ENCODE measurements around the gene RAMACL.

Gene RAMACL

GRCh38 chr6:166604328-166604727 lies 17.9 kb upstream of the RAMACL start:
- Histone ChIP-seq H3K36me3 (ENCODE audit: control insufficient read depth, low read depth, low read length) (no peaks in the 10 kb centered on the region), H3K27ac (ENCODE audit: low read length) (no peak overlapping the region), H3K9me3 (ENCODE audit: control insufficient read depth, low read depth, low read length) (no peaks in the 10 kb centered on the region), H3K9ac (ENCODE audit: low read length) (no peak overlapping the region), H3K27me3 (ENCODE audit: control insufficient read depth, insufficient read depth, low read length) (no peaks in the 10 kb centered on the region), H3K4me1 (ENCODE audit: control insufficient read depth, low read depth, low read length) (no peaks in the 10 kb centered on the region), H3K4me3 (ENCODE audit: low read length) (no peak overlapping the region)

- H3K4me1 ChIP-seq (ENCODE audit: control insufficient read depth, low read depth, low read length), result peaks cover 6% of the 10 kb centered on the region
- H3K9ac ChIP-seq (ENCODE audit: low read length), result no peak overlapping the region
- no peaks in the 10 kb centered on the region for H3K9me3 ChIP-seq (ENCODE audit: control insufficient read depth, low read depth, low read length)
- no peaks in the 10 kb centered on the region for H3K27me3 ChIP-seq (ENCODE audit: control insufficient read depth, insufficient read depth, low read length)
- no peak overlapping the region for H3K4me3 ChIP-seq (ENCODE audit: low read length)
- H3K36me3 ChIP-seq (ENCODE audit: control insufficient read depth, low read depth, low read length), result no peaks in the 10 kb centered on the region
- H3K27ac ChIP-seq (ENCODE audit: low read length), result no peak overlapping the region
Observed at GRCh38 chr6:166603043-166603690, 16.7 kb upstream of the RAMACL start.

- no peaks in the 10 kb centered on the region for H3K36me3 ChIP-seq (ENCODE audit: control insufficient read depth, low read depth, low read length)
- H3K9me3 ChIP-seq (ENCODE audit: control insufficient read depth, low read depth, low read length), result no peaks in the 10 kb centered on the region
- no peak overlapping the region for H3K9ac ChIP-seq (ENCODE audit: low read length)
- no peaks in the 10 kb centered on the region for H3K27me3 ChIP-seq (ENCODE audit: control insufficient read depth, insufficient read depth, low read length)
- peaks cover 8% of the 10 kb centered on the region for H3K4me1 ChIP-seq (ENCODE audit: control insufficient read depth, low read depth, low read length)
- no peak overlapping the region for H3K27ac ChIP-seq (ENCODE audit: low read length)
- no peak overlapping the region for H3K4me3 ChIP-seq (ENCODE audit: low read length)
Observed at GRCh38 chr6:166601956-166602355, 15.5 kb upstream of the RAMACL start.

- H3K36me3 ChIP-seq (ENCODE audit: control insufficient read depth, low read depth, low read length), result no peaks in the 10 kb centered on the region
- no peak overlapping the region for H3K27ac ChIP-seq (ENCODE audit: low read length)
- no peak overlapping the region for H3K4me3 ChIP-seq (ENCODE audit: low read length)
- no peaks in the 10 kb centered on the region for H3K9me3 ChIP-seq (ENCODE audit: control insufficient read depth, low read depth, low read length)
- no peak overlapping the region for H3K9ac ChIP-seq (ENCODE audit: low read length)
- H3K4me1 ChIP-seq (ENCODE audit: control insufficient read depth, low read depth, low read length), result peaks cover 8% of the 10 kb centered on the region
- no peaks in the 10 kb centered on the region for H3K27me3 ChIP-seq (ENCODE audit: control insufficient read depth, insufficient read depth, low read length)
Observed at GRCh38 chr6:166600931-166601330, 14.5 kb upstream of the RAMACL start.

GRCh38 chr6:166599205-166599604 lies 12.7 kb upstream of the RAMACL start:
- H3K9ac ChIP-seq (ENCODE audit: low read length), result no peak overlapping the region
- no peak overlapping the region for H3K27ac ChIP-seq (ENCODE audit: low read length)
- H3K4me1 ChIP-seq (ENCODE audit: control insufficient read depth, low read depth, low read length), result peaks cover 8% of the 10 kb centered on the region
- H3K36me3 ChIP-seq (ENCODE audit: control insufficient read depth, low read depth, low read length), result no peaks in the 10 kb centered on the region
- H3K9me3 ChIP-seq (ENCODE audit: control insufficient read depth, low read depth, low read length), result no peaks in the 10 kb centered on the region
- no peak overlapping the region for H3K4me3 ChIP-seq (ENCODE audit: low read length)
- H3K27me3 ChIP-seq (ENCODE audit: control insufficient read depth, insufficient read depth, low read length), result no peaks in the 10 kb centered on the region

GRCh38 chr6:166598441-166599138 lies 12.1 kb upstream of the RAMACL start:
- no peak overlapping the region for H3K9ac ChIP-seq (ENCODE audit: low read length)
- no peaks in the 10 kb centered on the region for H3K36me3 ChIP-seq (ENCODE audit: control insufficient read depth, low read depth, low read length)
- no peaks in the 10 kb centered on the region for H3K27me3 ChIP-seq (ENCODE audit: control insufficient read depth, insufficient read depth, low read length)
- H3K4me3 ChIP-seq (ENCODE audit: low read length), result no peak overlapping the region
- H3K4me1 ChIP-seq (ENCODE audit: control insufficient read depth, low read depth, low read length), result peaks cover 8% of the 10 kb centered on the region
- no peak overlapping the region for H3K27ac ChIP-seq (ENCODE audit: low read length)
- no peaks in the 10 kb centered on the region for H3K9me3 ChIP-seq (ENCODE audit: control insufficient read depth, low read depth, low read length)

- Histone ChIP-seq H3K4me1 (ENCODE audit: control insufficient read depth, low read depth, low read length) (peaks cover 8% of the 10 kb centered on the region), H3K9ac (ENCODE audit: low read length) (no peak overlapping the region), H3K27me3 (ENCODE audit: control insufficient read depth, insufficient read depth, low read length) (no peaks in the 10 kb centered on the region), H3K36me3 (ENCODE audit: control insufficient read depth, low read depth, low read length) (no peaks in the 10 kb centered on the region), H3K27ac (ENCODE audit: low read length) (no peak overlapping the region), H3K9me3 (ENCODE audit: control insufficient read depth, low read depth, low read length) (no peaks in the 10 kb centered on the region), H3K4me3 (ENCODE audit: low read length) (no peak overlapping the region)
Observed at GRCh38 chr6:166597711-166598440, 11.4 kb upstream of the RAMACL start.

GRCh38 chr6:166596776-166597507 lies 10.5 kb upstream of the RAMACL start:
- Histone ChIP-seq H3K27ac (ENCODE audit: low read length) (no peak overlapping the region), H3K9me3 (ENCODE audit: control insufficient read depth, low read depth, low read length) (no peaks in the 10 kb centered on the region), H3K4me1 (ENCODE audit: control insufficient read depth, low read depth, low read length) (peaks cover 8% of the 10 kb centered on the region), H3K36me3 (ENCODE audit: control insufficient read depth, low read depth, low read length) (no peaks in the 10 kb centered on the region), H3K4me3 (ENCODE audit: low read length) (no peak overlapping the region), H3K27me3 (ENCODE audit: control insufficient read depth, insufficient read depth, low read length) (no peaks in the 10 kb centered on the region), H3K9ac (ENCODE audit: low read length) (no peak overlapping the region)

- Histone ChIP-seq H3K27me3 (ENCODE audit: control insufficient read depth, insufficient read depth, low read length) (no peaks in the 10 kb centered on the region), H3K36me3 (ENCODE audit: control insufficient read depth, low read depth, low read length) (no peaks in the 10 kb centered on the region), H3K27ac (ENCODE audit: low read length) (no peak overlapping the region), H3K4me1 (ENCODE audit: control insufficient read depth, low read depth, low read length) (peaks cover 8% of the 10 kb centered on the region), H3K9ac (ENCODE audit: low read length) (no peak overlapping the region), H3K4me3 (ENCODE audit: low read length) (no peak overlapping the region), H3K9me3 (ENCODE audit: control insufficient read depth, low read depth, low read length) (no peaks in the 10 kb centered on the region)
Observed at GRCh38 chr6:166595949-166596348, 9.5 kb upstream of the RAMACL start.

GRCh38 chr6:166595061-166595780 lies 8.7 kb upstream of the RAMACL start:
- peaks cover 8% of the 10 kb centered on the region for H3K4me1 ChIP-seq (ENCODE audit: control insufficient read depth, low read depth, low read length)

GRCh38 chr6:166592821-166593220 lies 6.3 kb upstream of the RAMACL start:
- H3K4me3 ChIP-seq (ENCODE audit: low read length), result no peak overlapping the region
- H3K27me3 ChIP-seq (ENCODE audit: control insufficient read depth, insufficient read depth, low read length), result no peaks in the 10 kb centered on the region
- no peaks in the 10 kb centered on the region for H3K36me3 ChIP-seq (ENCODE audit: control insufficient read depth, low read depth, low read length)
- H3K9ac ChIP-seq (ENCODE audit: low read length), result no peak overlapping the region
- no peaks in the 10 kb centered on the region for H3K9me3 ChIP-seq (ENCODE audit: control insufficient read depth, low read depth, low read length)
- H3K27ac ChIP-seq (ENCODE audit: low read length), result no peak overlapping the region
- H3K4me1 ChIP-seq (ENCODE audit: control insufficient read depth, low read depth, low read length), result peaks cover 8% of the 10 kb centered on the region

More at GRCh38 chr6:166595061-166595780, 8.7 kb upstream of the RAMACL start:
- no peaks in the 10 kb centered on the region for H3K9me3 ChIP-seq (ENCODE audit: control insufficient read depth, low read depth, low read length)
- H3K27ac ChIP-seq (ENCODE audit: low read length), result no peak overlapping the region
- H3K9ac ChIP-seq (ENCODE audit: low read length), result no peak overlapping the region
- H3K36me3 ChIP-seq (ENCODE audit: control insufficient read depth, low read depth, low read length), result no peaks in the 10 kb centered on the region
- no peak overlapping the region for H3K4me3 ChIP-seq (ENCODE audit: low read length)
- H3K27me3 ChIP-seq (ENCODE audit: control insufficient read depth, insufficient read depth, low read length), result no peaks in the 10 kb centered on the region
